Esophagus squamous epithelium (tissue), 5 donors: ENCODE measurements around the gene MMP7. TPM values are rescaled to one million over a fixed set of nuclear protein-coding genes. Genes with fewer than 3 reads are reported as not detected.
"Not testable (repeated sequence)": the region's sequence is repeated elsewhere in the genome, so short reads cannot be mapped to it uniquely, and the experiment has no call there.

Source experiments
- DNase-seq: peaks from one replicate; lab custom pipeline; 2025; lab: John Stamatoyannopoulos, UW
- H3K27ac ChIP-seq, 4 donors: fragments of 200-600 bp; sonication (generic); one replicate each; pipeline ENCODE4 v1.5.1; 2016 to 2019; ENCODE audit warnings: mild to moderate bottlenecking in 1 of 4
- H3K27me3 ChIP-seq, 4 donors: fragments of 200-600 bp; sonication (generic); 1 replicate in 3 of 4; 2 replicates in 1 of 4; pipeline versions ENCODE4 v1.5.1 to v1.6.0; 2017 to 2021; ENCODE audit warnings: antibody characterized with exemption in 1 of 4
- H3K36me3 ChIP-seq, 3 donors: fragments of 200-600 bp; sonication (generic); one replicate each; pipeline ENCODE4 v1.5.1; 2016 to 2019
- H3K4me1 ChIP-seq, 3 donors: fragments of 200-600 bp; sonication (generic); one replicate each; pipeline ENCODE4 v1.5.1; 2017 to 2019
- H3K4me3 ChIP-seq, 4 donors: fragments of 200-600 bp; sonication (generic); 1 replicate in 3 of 4; 2 replicates in 1 of 4; pipeline ENCODE4 v1.5.1; 2016 to 2019; ENCODE audit warnings: mild to moderate bottlenecking in 2 of 4, moderate library complexity in 1 of 4
- H3K9me3 ChIP-seq, 3 donors: fragments of 200-600 bp; sonication (generic); one replicate each; pipeline ENCODE4 v1.5.1; 2016 to 2019
- POLR2A ChIP-seq, 4 donors: fragments of 450-650 bp; IDR thresholded peaks; one replicate each; pipeline ENCODE4 v1.6.1; 2017; ENCODE audit warnings: antibody characterized with exemption in 4 of 4, mild to moderate bottlenecking in 4 of 4, moderate library complexity in 3 of 4
- WGBS, 2 donors: methylation state at CpG; one replicate each; pipeline ENCODE4 v1.1.5; 2018; 5-methylcytosine and 5-hydroxymethylcytosine counted together
- intact Hi-C: fragments of 100-400 bp; cut with DNase I; formaldehyde crosslinking; loops from one replicate; pipeline ENCODE4 v1.15.0; 2022
- total RNA-seq, 4 donors: library from RNA; depleted of rRNA; stranded (reverse); fragments of >200 nt; gene quantifications; one replicate each; pipeline ENCODE4 v1.1.0, GENCODE V29; 2016
- TF ChIP-seq, protein P1 (sequence below), 6 experiments: fragments of 450-650 bp in 4 of 6; fragments of 200-600 bp in 2 of 6; sonication (generic) in 2 of 6; IDR thresholded peaks; one replicate each; pipeline ENCODE4 v1.5.1; 2016 to 2019; ENCODE audit warnings: antibody characterized with exemption in 6 of 6, mild to moderate bottlenecking in 4 of 6, moderate library complexity in 4 of 6
- donor health status: DM: yes; HTN: yes; CAD: no.

The MMP7 gene
- total RNA-seq, 4 donors from 2014 or later, result 35.8 TPM; not detected in 3

- no peaks in the 10 kb centered on the region for H3K27me3 ChIP-seq
- no peaks in the 10 kb centered on the region for H3K36me3 ChIP-seq
- peaks cover 0 to 9% (median 0%) of the 10 kb centered on the region in 3 donors for H3K4me1 ChIP-seq
- 31 to 69% methylated on average over 4 of the region's 4 CpGs for WGBS, 2 donors
- no peaks in the 10 kb centered on the region for H3K9me3 ChIP-seq
- no peak for DNase-seq
- H3K4me3 ChIP-seq, result no peak overlapping the region
- H3K27ac ChIP-seq, result no peak overlapping the region
- intact Hi-C loops, result no loop called here
- TF ChIP-seq, protein P1, sequence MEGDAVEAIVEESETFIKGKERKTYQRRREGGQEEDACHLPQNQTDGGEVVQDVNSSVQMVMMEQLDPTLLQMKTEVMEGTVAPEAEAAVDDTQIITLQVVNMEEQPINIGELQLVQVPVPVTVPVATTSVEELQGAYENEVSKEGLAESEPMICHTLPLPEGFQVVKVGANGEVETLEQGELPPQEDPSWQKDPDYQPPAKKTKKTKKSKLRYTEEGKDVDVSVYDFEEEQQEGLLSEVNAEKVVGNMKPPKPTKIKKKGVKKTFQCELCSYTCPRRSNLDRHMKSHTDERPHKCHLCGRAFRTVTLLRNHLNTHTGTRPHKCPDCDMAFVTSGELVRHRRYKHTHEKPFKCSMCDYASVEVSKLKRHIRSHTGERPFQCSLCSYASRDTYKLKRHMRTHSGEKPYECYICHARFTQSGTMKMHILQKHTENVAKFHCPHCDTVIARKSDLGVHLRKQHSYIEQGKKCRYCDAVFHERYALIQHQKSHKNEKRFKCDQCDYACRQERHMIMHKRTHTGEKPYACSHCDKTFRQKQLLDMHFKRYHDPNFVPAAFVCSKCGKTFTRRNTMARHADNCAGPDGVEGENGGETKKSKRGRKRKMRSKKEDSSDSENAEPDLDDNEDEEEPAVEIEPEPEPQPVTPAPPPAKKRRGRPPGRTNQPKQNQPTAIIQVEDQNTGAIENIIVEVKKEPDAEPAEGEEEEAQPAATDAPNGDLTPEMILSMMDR (IDR thresholded peaks at IDR 0.05), result no peak
- no peak for TF ChIP-seq POLR2A (IDR thresholded peaks at IDR 0.05)
Measured at GRCh38 chr11:102516179-102516578, 14.4 kb downstream of the MMP7 start.

DNA sequence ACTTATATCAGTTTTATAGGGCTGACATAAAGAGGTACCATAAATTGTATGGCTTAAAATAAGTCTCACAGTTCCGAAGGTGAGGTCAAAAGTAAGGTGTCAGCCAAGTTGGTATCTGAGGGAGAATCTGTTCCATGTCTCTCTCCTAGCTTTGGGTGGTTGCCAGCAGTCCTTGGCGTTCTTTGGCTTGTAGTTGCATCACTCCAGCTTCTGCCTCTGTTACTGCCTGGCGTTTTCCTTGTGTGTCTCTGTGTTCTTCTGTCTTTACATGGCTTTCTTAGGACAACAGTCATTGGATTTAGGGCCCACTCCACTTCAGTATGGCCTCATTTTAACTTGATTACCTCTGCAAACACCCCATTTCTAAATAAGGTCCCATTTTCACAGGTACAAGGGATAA lies 16.7 kb downstream of the MMP7 start:
- intact Hi-C loops, result no loop called here

GRCh38 chr11:102510439-102511135 lies 20.0 kb downstream of the MMP7 start:
- no peak overlapping the region for H3K4me3 ChIP-seq
- no peaks in the 10 kb centered on the region for H3K36me3 ChIP-seq
- H3K27me3 ChIP-seq, result no peaks in the 10 kb centered on the region
- no peak overlapping the region for H3K27ac ChIP-seq
- no peak for TF ChIP-seq POLR2A (IDR thresholded peaks at IDR 0.05)
- TF ChIP-seq, protein P1 (IDR thresholded peaks at IDR 0.05), result no peak
- H3K4me1 ChIP-seq, result no peaks in the 10 kb centered on the region
- WGBS, 2 donors, result 69 to 85% methylated on average over 4 to 5 of the region's 5 CpGs
- intact Hi-C loops, result no loop called here
- DNase-seq, result no peak
- H3K9me3 ChIP-seq, result no peaks in the 10 kb centered on the region

More for the DNA sequence above, 16.7 kb downstream of the MMP7 start:
- Histone ChIP-seq H3K4me3 (no peak overlapping the region), H3K9me3 (no peaks in the 10 kb centered on the region), H3K27me3 (no peaks in the 10 kb centered on the region), H3K27ac (no peak overlapping the region), H3K36me3 (no peaks in the 10 kb centered on the region), H3K4me1 (peaks cover 0 to 9% (median 0%) of the 10 kb centered on the region in 3 donors)
- 21 to 28% methylated on average over 3 of the region's 3 CpGs for WGBS, 2 donors
- DNase-seq, result no peak
- TF ChIP-seq, protein P1 (IDR thresholded peaks at IDR 0.05), result no peak
- TF ChIP-seq POLR2A (IDR thresholded peaks at IDR 0.05), result no peak

DNA sequence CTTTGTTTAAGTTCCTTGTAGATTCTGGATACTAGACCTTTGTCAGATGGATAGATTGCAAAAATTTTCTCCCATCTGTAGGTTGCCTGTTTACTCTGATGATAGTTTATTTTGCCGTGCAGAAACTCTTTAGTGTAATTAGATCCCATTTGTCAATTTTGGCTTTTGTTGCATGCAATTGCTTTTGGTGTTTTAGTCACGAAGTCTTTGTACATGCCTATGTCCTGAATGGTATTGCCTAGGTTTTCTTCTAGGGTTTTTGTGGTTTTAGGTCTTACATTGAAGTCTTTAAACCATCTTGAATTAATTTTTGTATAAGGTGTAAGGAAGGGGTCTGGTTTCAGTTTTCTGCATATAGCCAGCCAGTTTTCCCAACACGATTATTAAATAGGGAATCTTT lies 27.7 kb downstream of the MMP7 start:
- WGBS, 2 donors, result 79 to 85% methylated on average over 3 of the region's 3 CpGs
- H3K9me3 ChIP-seq, H3K4me1 ChIP-seq, intact Hi-C loops, H3K36me3 ChIP-seq, H3K4me3 ChIP-seq, DNase-seq, H3K27ac ChIP-seq, H3K27me3 ChIP-seq: not testable (repeated sequence)

DNA sequence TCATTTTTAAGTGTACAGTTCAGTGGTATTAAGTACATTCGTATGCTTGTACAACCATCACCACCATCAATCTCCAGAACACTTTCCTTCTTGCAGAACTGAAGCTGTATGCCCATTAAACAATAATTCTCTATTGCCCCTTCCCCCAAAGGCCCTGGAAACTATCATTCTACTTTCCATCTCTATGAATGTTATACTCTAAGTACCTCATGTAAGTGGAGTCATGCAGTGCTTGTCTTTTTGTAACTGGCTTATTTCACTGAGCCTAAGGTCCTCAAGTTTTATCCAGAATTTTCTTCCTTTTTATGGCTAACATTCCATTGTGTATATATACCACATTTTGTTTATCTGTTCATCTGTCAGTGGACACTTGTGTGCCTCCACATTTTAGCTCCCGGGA lies 29.7 kb downstream of the MMP7 start:
- intact Hi-C loops, result no loop called here
- Histone ChIP-seq H3K36me3 (no peaks in the 10 kb centered on the region), H3K9me3 (no peaks in the 10 kb centered on the region), H3K27me3 (peaks cover 0 to 6% (median 0%) of the 10 kb centered on the region in 4 donors), H3K4me1 (peaks cover 0 to 6% (median under 1%) of the 10 kb centered on the region in 3 donors), H3K27ac (no peak overlapping the region), H3K4me3 (no peak overlapping the region)
- DNase-seq, result no peak
- 71 to 77% methylated on average over 2 of the region's 2 CpGs for WGBS, 2 donors
- no peak for TF ChIP-seq POLR2A (IDR thresholded peaks at IDR 0.05)

DNA sequence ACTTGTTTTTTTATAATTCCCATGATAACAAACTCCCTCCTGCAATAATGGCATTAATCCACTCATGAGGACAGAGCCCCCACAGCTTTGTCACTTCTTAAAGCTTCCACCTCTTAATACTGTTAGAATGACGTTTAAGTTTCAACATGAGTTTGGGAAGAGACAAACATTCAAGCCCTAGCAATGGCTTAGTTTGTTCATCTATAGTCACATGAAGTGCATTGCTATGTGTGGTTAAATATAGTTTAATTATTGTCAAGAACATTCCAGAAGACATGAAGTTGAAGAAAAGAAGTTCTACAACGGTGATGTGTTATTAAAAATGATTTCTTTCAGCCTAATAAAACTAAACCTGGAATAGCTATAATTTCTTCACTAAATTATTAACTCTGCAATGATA lies 30.6 kb downstream of the MMP7 start:
- Histone ChIP-seq H3K36me3 (no peaks in the 10 kb centered on the region), H3K9me3 (no peaks in the 10 kb centered on the region), H3K27ac (no peak overlapping the region), H3K4me1 (peaks cover 0 to 15% (median 4%) of the 10 kb centered on the region in 3 donors), H3K27me3 (peaks cover 0 to 6% (median 0%) of the 10 kb centered on the region in 4 donors), H3K4me3 (no peak overlapping the region)
- intact Hi-C loops, result loop anchor here (5.0 to 10.0 kb wide), 2 partner anchors 115 to 213 kb away; no protein-coding TSS in a partner anchor
- no peak for DNase-seq
- no peak for TF ChIP-seq POLR2A (IDR thresholded peaks at IDR 0.05)
- TF ChIP-seq, protein P1 (IDR thresholded peaks at IDR 0.05), result no peak
- WGBS, 2 donors, result 45 to 47% methylated on average over 2 of the region's 2 CpGs
